HEK293T (cell line): Measurements from ENCODE around the gene LETMD1.

ENCODE experiments used
- CTCF ChIA-PET: fragments of 350-600 bp; formaldehyde crosslinking; extraction: SDS; loops from one replicate; lab custom pipeline; 2021; ENCODE audit warnings: antibody characterized with exemption, inconsistent platforms; lab: Yijun Ruan, JAX
- POLR2A ChIA-PET: fragments of 350-600 bp; formaldehyde crosslinking; extraction: SDS; loops from one replicate; lab custom pipeline; 2020; ENCODE audit warnings: antibody characterized with exemption, inconsistent platforms; lab: Yijun Ruan, JAX
- DNase-seq: peaks from one replicate; pipeline ENCODE4 v3.0.0; 2012; ENCODE audit warnings: mixed read lengths; ENCODE audit errors: extremely low spot score
- ARNT ChIP-seq: fragments of 450-650 bp; IDR thresholded peaks from 2 replicates; pipeline ENCODE4 v1.6.1; 2017; ENCODE audit warnings: mild to moderate bottlenecking
- BHLHE40 ChIP-seq: fragments of 450-650 bp; IDR thresholded peaks from 2 replicates; pipeline ENCODE4 v1.6.1; 2016; ENCODE audit warnings: mild to moderate bottlenecking, moderate library complexity, borderline replicate concordance
- CTBP1 ChIP-seq: fragments of 450-650 bp; IDR thresholded peaks from 2 replicates; pipeline ENCODE4 v1.6.1; 2016; ENCODE audit warnings: borderline replicate concordance
- ELF4 ChIP-seq: fragments of 450-650 bp; IDR thresholded peaks from 2 replicates; pipeline ENCODE4 v1.6.1; 2017; ENCODE audit warnings: antibody characterized with exemption
- FOXA1 ChIP-seq: fragments of 450-650 bp; IDR thresholded peaks from 2 replicates; pipeline ENCODE4 v1.6.1; 2016; ENCODE audit warnings: mild to moderate bottlenecking
- FOXK2 ChIP-seq: fragments of 450-650 bp; IDR thresholded peaks from 2 replicates; pipeline ENCODE4 v1.6.1; 2016; ENCODE audit warnings: mild to moderate bottlenecking
- FOXM1 ChIP-seq: fragments of 450-650 bp; IDR thresholded peaks from 2 replicates; pipeline ENCODE4 v1.6.1; 2017; ENCODE audit warnings: mild to moderate bottlenecking, borderline replicate concordance
- HDGF ChIP-seq: fragments of 450-650 bp; IDR thresholded peaks from 2 replicates; pipeline ENCODE4 v1.6.1; 2017; ENCODE audit warnings: antibody characterized with exemption, borderline replicate concordance
- L3MBTL2 ChIP-seq: fragments of 450-650 bp; conservative IDR thresholded peaks from 2 replicates; pipeline ENCODE4 v1.6.1; 2016; ENCODE audit warnings: mild to moderate bottlenecking
- LEF1 ChIP-seq: fragments of 450-650 bp; IDR thresholded peaks from 2 replicates; pipeline ENCODE4 v1.6.1; 2017; ENCODE audit warnings: mild to moderate bottlenecking, borderline replicate concordance
- NFRKB ChIP-seq: fragments of 450-650 bp; IDR thresholded peaks from 2 replicates; pipeline ENCODE4 v1.6.1; 2016; ENCODE audit warnings: mild to moderate bottlenecking, moderate library complexity
- SP1 ChIP-seq: fragments of 450-650 bp; IDR thresholded peaks from 2 replicates; pipeline ENCODE4 v1.6.1; 2017
- SUZ12 ChIP-seq: fragments of 450-650 bp; IDR thresholded peaks from 2 replicates; pipeline ENCODE4 v1.6.1; 2016; ENCODE audit warnings: mild to moderate bottlenecking
- TARDBP ChIP-seq: fragments of 450-650 bp; IDR thresholded peaks from 2 replicates; pipeline ENCODE4 v1.6.1; 2016
- ZNF384 ChIP-seq: fragments of 450-650 bp; IDR thresholded peaks from 2 replicates; pipeline ENCODE4 v1.6.1; 2016
- TF ChIP-seq, protein P1 (sequence below): fragments of 450-650 bp; IDR thresholded peaks from 2 replicates; pipeline ENCODE4 v1.6.1; 2016

The LETMD1 gene

GRCh38 chr12:51085757-51086156 lies 37.6 kb downstream of the LETMD1 start:
- ChIA-PET CTCF (no interaction called here), POLR2A (no interaction called here)
- no peak for DNase-seq
- TF ChIP-seq HDGF = no peak
- TF ChIP-seq, protein P1, sequence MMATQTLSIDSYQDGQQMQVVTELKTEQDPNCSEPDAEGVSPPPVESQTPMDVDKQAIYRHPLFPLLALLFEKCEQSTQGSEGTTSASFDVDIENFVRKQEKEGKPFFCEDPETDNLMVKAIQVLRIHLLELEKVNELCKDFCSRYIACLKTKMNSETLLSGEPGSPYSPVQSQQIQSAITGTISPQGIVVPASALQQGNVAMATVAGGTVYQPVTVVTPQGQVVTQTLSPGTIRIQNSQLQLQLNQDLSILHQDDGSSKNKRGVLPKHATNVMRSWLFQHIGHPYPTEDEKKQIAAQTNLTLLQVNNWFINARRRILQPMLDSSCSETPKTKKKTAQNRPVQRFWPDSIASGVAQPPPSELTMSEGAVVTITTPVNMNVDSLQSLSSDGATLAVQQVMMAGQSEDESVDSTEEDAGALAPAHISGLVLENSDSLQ = no peak
- no peak for TF ChIP-seq CTBP1

DNA sequence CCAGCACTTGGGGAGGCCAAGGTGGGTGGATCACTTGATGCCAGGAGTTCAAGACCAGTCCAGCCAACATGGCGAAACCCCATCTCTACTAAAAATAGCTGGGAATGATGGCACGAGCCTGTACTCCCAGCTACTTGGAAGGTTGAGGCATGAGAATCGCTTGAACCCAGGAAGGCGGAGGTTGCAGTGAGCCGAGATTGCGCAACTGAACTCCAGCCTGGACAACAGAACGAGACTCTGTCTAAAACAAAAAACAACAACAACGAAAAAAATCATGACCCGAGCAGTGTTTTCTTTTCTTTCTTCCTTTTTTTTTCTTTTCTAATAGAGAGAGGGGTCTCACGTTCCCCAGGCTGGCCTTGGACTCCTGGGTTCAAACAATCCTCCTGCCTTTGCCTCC lies 38.8 kb downstream of the LETMD1 start:
- DNase-seq = no peak
- ChIA-PET CTCF (interaction anchor here (0.6 kb wide), 1 partner anchor 42 kb away, joined by 3 read pairs; no protein-coding TSS in a partner anchor), POLR2A (no interaction called here)
- TF ChIP-seq SP1 (no peak), HDGF (no peak), BHLHE40 (no peak), NFRKB (no peak), ELF4 (no peak), FOXM1 (no peak), SUZ12 (no peak), LEF1 (no peak), CTBP1 (no peak), ZNF384 (no peak), ARNT (no peak), L3MBTL2 (no peak), FOXA1 (no peak), TARDBP (no peak), FOXK2 (no peak)
- TF ChIP-seq, protein P1 = no peak

GRCh38 chr12:51087818-51088217 lies 39.7 kb downstream of the LETMD1 start:
- no peak for DNase-seq
- POLR2A ChIA-PET = no interaction called here
- TF ChIP-seq FOXK2 (no peak), ZNF384 (no peak), FOXA1 (no peak), BHLHE40 (no peak), NFRKB (no peak), FOXM1 (no peak), SP1 (no peak), HDGF (no peak), ELF4 (no peak), CTBP1 (no peak), TARDBP (no peak)
- CTCF ChIA-PET = no interaction called here

- ChIA-PET POLR2A (no interaction called here), CTCF (no interaction called here)
- no peak for DNase-seq
- TF ChIP-seq ZNF384 (no peak), FOXM1 (no peak), HDGF (no peak), ELF4 (no peak), CTBP1 (no peak), FOXA1 (no peak), ARNT (no peak), BHLHE40 (no peak), L3MBTL2 (no peak), LEF1 (no peak), SP1 (no peak), TARDBP (no peak), NFRKB (no peak), FOXK2 (no peak), SUZ12 (no peak)
- TF ChIP-seq, protein P1 = no peak
These were observed 42.6 kb downstream of the LETMD1 start for GRCh38 chr12:51090705-51091229.

GRCh38 chr12:51098611-51099010 lies 50.5 kb downstream of the LETMD1 start:
- TF ChIP-seq FOXK2 = no peak
- no peak for TF ChIP-seq FOXM1
- TF ChIP-seq LEF1 = no peak
- TF ChIP-seq ARNT = no peak
- no peak for TF ChIP-seq ZNF384
- no peak for TF ChIP-seq FOXA1
- TF ChIP-seq L3MBTL2 = no peak
- TF ChIP-seq ELF4 = no peak
- no peak for TF ChIP-seq TARDBP
- ChIA-PET POLR2A (no interaction called here), CTCF (no interaction called here)

DNA sequence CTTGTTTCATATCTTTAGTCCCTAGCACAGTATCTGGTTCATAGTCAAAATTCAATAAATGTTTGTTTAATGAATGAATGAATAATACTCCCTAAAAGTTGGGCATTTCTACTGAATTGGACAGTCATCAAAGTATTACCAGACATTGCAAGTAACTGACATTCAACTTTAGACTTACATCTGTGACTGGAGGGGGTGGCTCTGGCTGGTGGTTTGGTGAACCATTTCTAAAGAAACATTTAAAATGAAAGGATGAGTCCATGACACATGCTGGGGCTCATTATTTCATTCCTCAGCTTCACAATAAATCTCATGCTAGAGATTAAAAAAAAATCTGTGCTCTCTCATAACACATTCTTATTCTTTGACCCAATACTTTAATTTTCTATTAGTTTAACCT lies 55.9 kb downstream of the LETMD1 start:
- TF ChIP-seq LEF1 (no peak), CTBP1 (no peak), FOXK2 (no peak), FOXM1 (no peak), L3MBTL2 (no peak), ELF4 (no peak)
- TF ChIP-seq, protein P1 = no peak
- POLR2A ChIA-PET = no interaction called here
- no peak for DNase-seq
- CTCF ChIA-PET = no interaction called here

More at GRCh38 chr12:51098611-51099010, 50.5 kb downstream of the LETMD1 start:
- DNase-seq = no peak

- DNase-seq = no peak
- POLR2A ChIA-PET = no interaction called here
- CTCF ChIA-PET = no interaction called here
- TF ChIP-seq, protein P1 = no peak
- no peak for TF ChIP-seq ELF4
- no peak for TF ChIP-seq FOXA1
- no peak for TF ChIP-seq SUZ12
- no peak for TF ChIP-seq ARNT
- no peak for TF ChIP-seq BHLHE40
- TF ChIP-seq NFRKB = no peak
These were observed 60.0 kb downstream of the LETMD1 start for GRCh38 chr12:51108136-51108535.
